Right lung (tissue), 5 donors: ENCODE results near the gene IP6K3. TPM values are rescaled to one million over a fixed set of nuclear protein-coding genes. Genes with fewer than 3 reads are reported as not detected.

Source experiments
- DNase-seq, 2 donors: peaks; one replicate each; pipeline ENCODE4 v3.0.0-alpha.2; 2013
- polyA plus RNA-seq, 5 donors: library from polyadenylated mRNA; unstranded; fragments of 120-200 nt; gene quantifications; one replicate each; pipeline versions ENCODE4 v1.2.1 to v1.2.3, GENCODE V29; 2013; ENCODE audit warnings: inconsistent platforms in 1 of 5, low replicate concordance in 1 of 5; ENCODE audit not compliant: insufficient read length in 5 of 5, insufficient read depth in 1 of 5

The IP6K3 gene
- polyA plus RNA-seq, 5 donors = 2.4 to 5.5 (median 3.6) TPM

DNA sequence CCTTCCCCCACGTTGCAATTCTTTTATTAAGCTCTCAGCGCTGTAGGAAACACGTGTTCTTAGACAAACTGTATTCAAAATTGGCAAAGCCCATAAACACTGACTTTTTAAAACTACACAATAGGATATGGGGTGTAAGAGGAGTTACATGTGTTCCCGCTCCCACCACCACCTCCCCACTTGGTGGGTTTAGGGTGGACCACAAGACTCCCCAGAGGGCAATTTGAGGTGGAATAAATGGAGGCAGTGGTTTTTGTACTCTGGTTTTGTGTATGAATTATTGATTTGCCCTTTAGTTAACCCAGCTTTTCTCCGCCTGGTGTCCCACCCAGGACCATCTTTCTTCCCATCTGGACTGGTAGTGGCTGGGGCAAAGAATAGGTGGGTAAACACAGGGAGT is 38.9 kb downstream of the IP6K3 start:
- no peak for DNase-seq

DNA sequence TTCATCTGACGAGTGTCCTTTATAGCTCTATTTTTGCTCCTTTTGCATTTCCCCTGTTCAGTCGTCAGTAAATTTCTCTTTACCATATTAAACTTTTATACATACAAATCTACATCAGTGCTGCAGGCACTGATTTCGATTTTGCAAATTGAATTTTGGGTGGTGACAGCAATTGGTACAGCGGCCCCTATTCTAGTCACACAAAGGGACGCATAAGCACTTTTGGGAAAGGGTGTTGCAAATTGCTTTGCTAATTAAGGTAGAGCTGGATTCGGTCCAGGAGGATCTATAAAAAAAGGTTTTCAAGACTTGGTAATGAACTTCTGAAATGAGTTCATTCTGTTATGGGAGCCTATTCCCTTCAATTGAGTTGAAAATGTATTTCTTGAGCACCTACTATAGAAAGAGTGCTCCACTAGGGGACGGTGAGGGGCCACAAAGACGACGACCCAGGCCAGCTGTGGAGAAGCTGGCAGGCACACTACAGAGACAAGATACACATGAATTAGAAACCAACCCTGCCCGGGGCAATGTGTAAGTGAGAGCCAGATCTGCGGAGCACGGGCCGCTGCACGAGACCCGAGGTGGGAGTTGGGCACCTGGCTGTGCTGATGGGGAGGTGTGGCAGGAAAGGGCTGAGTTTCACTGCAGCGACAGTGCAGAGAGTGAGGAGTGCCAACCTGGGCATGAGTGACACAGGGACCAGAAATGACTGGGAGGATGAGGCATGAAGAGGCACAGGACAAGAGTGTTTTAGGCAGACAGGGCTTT is 40.6 kb downstream of the IP6K3 start:
- no peak for DNase-seq

DNA sequence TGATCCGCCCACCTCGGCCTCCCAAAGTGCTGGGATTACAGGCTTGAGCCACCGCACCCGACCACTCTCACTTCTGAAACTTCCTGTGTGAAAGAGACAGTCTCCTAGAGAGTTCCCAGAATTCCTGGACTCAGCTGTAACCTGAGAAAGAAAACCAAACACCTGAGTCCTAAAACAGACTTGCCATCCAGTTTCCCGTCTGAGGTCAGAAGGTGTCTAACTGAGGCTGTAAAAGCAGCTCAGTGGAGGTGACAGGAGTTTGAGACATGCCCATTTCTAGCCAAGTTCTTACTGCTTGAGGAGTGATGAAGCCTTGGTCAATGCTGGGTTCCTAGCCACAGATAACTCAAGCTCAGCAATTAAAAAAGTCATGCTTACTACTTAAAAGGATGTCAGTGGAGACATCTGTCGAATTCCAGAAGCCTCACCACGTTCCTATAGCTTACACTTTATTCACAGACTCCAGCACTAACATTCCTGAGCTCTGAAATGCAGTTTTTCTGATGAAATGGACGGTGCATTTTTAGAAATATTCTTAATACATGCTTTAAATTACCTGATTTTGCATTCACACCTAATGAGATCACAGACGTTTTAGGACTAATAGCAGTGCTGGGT is 41.3 kb downstream of the IP6K3 start:
- no peak for DNase-seq

DNA sequence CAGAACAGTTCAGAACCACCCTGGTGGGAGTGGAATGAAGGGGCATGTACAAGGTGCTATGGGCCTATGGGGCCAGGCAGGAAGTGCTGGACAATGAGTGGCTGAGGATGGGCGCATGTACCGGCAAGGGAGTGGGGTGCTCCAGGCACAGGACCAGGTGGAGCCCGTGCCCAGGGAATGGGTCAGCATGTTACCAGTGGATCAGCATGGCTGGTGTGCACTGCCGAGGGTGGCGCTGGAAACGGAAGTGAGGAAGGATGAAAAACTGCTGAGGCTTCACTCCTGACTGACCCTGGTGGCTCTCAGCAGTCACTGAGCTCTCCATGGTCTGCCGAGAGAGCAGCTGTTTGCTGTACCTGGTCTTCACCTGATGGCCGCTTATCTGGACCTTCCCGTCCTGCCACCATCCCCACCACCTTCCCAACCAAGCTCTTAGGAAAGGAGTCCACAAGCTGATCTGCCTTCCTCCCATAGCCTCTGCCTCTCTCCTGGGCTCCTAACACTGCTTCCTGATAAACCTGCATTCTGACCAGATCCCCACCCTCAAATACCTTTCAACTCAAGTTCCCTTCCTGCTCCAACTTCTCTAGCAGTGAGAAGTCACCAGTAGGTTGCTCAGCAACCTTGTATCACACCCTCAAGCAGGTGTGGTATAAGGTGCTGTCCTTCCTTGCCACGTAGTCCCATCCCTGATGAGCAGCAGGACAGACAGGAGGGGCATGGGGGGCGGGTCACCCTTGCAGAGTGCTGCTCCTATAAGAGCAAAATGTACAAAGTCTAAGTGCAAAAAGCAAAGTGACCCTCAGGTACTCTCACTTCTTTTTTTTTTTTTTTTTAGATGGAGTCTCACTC is 42.3 kb downstream of the IP6K3 start:
- no peak for DNase-seq

DNA sequence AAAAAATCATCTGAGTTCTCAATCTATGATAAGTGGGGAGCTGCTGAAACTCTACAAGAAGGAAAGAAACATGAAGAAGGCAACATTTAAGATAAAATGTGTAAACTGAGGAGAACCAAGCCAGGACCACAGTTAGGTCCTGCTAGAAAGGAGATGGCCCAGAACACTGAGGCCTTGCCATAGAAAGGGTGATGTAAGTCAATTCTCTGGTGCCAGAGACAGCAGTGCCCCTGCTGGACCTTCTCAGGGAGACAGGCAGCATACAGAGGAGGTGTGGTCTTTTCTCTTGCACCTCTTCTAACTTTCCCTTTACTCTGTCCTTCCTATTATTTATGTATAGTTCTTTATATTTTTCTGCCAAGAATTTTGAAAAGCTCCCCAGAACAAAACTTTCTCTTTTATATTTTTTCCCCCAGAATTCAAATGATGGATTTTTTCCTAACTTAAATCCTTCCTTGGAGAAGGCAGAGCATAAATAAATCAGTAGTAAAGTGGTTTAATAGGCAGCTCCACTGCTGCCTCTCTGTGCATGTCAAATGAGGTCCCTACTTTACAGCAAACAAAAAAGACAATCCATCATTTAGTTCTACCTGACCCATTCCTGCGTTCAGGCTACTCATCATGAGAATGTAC is 44.2 kb downstream of the IP6K3 start:
- DNase-seq = no peak

DNA sequence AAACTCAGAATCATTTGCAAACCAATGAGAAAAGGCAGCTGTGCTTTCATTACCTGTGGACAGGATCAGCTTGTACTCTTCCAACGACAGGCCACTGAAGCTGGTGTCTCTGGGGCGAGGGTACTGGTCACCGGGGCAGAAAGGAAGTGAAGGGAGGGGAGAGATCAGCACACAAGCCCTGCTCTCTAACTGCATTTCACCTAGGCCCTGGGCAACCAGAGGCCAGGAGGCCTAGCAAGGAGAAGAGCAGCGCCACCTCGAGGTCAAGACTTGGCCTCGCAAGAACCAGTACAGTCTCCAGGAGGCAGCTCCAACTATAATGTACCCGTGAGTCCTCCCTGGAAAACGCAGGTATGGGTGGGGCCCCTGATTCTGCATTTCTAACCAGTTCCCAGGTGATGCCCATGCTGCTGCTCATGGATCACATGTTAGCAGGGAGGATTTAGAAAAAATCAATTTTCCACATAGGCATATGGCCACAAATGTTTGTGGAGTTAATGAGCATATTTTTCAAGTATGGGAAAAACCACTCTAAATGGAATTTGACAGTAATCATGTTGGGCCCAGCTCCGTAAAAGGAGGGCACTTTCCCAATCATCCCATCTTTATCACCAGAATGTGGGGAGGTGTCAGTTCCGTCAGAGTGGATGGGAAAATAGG is 46.2 kb downstream of the IP6K3 start:
- no peak for DNase-seq

DNA sequence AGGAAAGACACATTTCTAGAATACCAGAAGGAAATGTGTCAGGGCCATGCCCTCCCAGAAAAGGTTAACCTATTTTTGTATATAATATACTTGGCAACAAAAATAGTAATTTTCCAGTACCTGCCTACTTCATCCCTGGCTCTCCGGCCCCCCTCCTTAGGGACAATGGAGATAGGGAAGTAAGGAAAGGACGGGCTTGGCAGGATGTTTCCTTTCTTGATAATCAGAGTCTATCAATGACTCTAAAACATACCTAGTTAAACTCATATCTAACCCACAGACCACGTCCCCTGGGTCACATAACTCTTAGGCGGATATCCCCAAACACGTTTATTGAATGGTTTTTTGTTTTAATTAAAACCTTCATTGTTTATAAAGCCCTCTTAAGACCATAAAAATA is 47.0 kb downstream of the IP6K3 start:
- no peak for DNase-seq

DNA sequence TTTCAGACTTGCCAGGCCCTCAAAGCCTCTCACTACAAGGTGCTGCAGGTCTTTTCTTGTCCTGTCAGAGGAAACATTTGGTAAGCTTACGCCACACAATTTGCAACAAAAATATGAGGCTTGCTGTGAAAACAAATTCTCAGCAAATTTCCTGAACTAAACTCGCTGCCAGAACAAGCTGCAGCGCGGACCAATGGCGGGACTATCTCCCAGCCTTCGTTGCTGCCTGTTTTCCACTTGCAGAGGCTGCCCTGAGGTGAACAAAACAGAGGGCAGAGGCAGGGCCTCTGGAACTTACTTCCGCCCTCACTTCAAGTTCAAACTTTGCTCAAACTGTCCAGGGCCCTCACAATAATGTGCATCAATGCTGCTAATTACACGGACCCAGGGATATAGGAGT is 47.6 kb downstream of the IP6K3 start:
- no peak for DNase-seq

DNA sequence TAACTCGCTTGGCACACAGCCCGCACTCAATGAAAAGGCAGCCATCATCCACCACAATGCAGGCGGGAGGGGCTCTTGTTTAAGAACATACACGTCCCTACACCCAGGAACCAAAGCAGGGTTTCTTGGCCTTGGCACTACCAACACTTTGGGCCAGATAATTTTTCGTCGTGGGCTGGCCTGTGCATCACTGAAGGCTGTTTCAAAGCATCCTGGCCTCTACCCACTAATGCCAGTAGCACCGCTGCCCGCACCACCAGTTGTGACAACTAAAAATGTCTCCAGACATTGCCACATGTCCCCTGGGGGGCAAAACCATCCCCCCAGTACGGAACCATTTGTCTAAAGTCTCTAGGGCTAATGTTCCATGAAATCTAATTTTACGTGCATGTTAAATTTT is 48.2 kb downstream of the IP6K3 start:
- DNase-seq = no peak

DNA sequence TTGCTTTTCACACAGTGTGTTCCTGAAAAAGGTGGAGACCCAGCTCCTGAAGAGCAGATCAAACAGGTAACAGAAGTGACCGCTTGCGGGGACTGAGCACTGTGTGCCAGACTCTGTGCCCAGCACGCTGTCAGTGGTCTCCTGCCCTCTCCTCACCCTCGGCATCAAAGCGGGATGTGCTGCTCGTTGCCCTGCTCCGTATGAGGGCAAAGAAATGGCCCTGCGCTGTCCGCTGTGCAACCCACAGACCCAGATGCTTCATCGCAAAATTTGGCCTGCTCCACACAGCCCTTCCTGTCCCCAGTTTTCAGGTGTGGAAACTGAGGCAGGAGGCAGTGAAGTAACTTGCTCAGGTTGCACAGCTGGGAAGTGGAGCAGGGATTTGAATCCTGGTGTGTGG is 48.9 kb downstream of the IP6K3 start:
- DNase-seq = no peak

DNA sequence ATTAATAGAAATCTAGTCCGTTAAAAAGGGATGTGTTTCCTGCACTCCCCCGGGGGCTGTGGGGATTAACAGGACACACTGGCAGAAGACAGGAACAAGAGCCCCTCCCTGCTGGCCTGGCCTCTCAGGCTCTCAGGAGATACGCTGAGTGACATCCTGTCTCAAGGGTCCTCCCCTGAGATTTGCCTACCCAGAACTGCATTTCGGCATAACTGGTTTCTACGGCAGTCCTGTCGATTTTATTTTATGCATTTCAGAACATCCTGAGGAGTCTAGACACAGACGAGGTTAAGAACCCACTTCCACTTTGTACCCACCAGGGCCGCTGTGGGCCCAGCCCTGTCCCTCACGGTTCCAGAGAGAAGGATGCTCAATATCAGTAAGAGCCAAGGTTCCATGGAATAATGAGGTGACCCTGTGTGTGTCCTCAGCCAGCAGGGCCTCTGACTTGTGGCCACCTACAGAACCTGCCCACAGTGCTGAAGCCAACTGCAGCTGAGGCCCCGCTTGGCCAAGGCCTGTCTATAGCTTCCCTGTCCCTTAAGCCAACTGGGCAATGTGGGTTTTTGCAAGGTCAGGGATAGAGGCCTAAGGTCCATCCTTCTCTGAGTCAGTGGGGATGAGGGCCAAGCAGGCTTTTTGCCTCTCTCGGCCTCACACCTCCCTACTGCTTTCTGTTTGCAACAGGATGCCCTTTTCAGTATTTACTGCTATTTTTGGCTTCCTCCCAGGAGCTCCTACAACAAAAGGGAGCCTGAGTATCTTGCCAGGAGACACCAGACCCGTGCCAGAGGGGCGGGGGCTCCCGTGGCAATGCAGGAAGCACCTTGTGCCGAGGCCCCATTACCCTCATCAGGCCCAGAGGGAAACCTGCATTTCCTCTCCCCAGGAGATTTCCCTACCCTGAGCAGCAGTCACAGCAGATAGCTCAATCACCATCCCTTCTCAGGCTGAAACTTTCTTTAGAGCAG is 49.9 kb downstream of the IP6K3 start:
- peak in 1 of 2 donors; percentile 45 for DNase-seq

DNA sequence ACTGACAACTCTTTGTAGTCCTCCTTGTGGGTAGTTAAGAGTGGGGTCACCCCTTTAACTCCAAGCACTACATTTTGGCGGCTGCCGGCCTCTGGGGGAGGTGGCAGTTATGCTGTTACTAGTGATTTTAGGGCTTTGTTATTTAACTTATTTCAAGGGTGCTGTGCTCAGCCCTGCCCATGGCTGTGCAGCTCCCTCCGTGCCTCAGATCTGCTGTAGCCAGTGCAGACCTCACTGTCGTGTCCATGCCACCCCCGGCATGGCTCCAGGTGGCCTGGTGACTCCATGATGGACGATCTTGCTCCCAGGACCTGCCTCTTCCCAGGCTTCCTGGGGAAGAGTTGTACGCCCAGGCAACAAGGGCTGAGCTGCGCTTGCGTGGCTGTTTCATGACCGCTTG is 50.6 kb downstream of the IP6K3 start:
- DNase-seq = no peak

DNA sequence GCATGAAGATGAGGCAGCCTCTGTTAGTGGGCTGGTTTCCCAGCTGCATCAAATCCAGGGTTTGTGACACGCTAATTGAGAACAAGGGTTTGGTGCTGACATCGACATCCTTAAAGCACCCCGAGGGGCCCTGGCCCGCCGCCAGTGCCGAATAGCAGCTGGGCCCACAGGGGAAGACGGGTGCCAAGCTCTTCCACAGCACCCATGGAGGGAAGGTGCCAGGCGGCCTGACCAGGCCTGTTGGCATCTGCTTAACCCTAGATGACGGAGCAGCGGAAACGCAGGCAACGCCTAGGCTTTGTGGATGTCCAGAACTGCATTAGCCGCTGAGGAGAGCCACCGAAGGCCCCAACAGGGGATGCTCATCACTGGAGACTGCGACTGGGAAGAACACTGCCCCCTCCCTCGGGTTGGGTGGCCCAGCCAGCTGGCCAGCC is 51.2 kb downstream of the IP6K3 start:
- DNase-seq = no peak

DNA sequence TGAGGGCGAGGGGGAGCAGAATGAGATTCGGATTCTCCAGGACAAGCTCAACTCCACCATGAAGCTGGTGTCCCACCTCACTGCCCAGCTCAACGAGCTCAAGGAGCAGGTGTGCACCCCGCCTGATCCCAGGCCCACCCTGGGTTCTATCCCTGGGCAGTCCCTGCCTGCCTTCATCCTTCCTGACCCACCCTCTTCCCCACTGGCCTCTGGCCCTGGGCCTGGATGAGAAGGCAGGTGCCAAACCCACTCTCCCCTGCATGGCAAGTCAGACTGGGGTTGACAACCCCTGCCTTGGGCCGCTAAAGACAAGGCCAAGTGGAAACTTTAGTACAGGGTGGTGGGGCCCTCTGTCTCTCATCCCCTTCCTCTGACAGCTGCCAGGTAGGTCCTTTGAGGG is 51.7 kb downstream of the IP6K3 start:
- no peak for DNase-seq

DNA sequence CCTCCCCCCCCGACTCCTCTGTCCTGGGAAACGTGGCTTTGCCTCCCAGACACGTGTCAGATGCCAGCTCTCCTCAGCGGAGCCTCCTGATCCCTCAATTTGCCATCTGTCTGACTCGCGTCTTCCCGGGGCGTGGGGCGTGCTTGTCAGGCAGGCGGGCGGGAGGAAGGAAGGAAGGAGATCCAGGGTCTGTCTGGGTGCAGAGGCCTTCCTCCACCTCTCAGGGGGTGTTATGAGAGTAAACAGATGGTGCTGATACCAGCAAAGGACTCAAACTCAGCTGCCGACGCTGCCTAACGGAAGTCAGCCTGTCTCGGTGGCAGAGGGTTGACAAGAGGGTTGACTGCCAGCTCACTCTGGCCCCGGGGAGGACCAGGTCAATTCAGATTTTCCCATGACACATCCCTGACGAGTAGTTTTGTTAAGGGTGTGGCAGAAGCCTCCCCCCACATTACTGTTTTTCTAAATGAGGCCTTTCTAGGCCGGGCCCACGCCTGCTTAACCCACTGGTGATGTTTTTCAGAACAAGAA is 52.2 kb downstream of the IP6K3 start:
- no peak for DNase-seq

DNA sequence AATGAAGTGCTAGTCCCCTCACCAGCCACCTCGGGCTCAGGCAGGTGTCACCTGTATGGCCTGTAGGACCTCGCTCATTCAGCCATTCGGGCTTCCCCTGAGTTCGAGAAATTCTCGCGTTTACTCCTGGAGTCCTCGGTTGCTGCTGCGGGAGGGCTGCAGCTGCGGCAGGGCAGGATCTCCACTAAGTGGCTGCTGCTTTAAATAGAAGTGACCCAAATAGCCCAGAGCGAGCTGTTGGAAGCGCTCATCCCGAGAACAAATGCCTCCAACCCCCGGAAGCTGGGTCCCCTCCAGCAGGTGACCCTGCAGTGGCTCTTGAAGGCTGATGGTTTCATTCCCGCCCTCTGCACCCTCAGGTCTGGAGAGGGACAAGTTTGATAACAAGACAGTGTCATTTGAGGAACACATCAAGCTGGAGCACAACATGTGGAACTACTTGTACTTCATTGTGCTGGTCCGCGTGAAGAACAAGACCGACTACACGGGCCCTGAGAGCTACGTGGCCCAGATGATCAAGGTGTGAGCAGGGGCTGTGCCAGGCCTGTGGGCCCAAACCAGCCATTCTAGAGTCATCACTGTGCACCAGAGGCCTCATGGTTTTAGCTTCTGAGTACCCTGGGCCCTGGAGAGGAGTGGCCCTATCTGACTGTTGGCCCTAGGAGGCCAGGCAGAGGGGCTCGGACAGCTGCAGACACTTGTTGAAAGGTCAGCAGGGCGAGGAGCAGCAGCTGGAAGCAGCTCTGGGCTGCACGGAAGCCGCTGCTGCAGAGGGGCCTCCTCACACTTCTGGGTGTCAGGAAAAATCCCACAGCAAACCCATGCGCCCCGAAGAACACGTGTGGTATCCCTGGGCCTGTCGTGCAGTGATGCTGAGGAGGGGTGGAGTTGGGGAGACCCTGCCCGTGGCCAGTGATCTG is 53.3 kb downstream of the IP6K3 start:
- no peak for DNase-seq

DNA sequence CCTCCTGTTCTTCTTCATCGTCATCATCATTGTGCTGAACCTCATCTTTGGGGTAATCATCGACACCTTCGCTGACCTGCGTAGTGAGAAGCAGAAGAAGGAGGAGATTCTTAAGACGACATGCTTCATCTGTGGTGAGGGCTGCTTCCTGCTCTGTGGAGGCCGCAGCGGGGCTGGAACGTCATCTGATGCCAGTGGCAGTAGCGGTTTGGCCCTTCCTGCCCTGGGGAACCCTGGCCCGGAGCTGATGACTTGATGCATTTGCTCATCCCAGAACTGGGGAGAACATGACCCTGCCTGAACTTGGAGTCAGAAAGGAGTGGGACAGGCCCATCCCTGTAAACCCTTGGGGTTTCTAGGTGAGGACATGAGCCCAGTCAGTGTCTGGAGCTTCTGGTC is 53.9 kb downstream of the IP6K3 start:
- DNase-seq = no peak

DNA sequence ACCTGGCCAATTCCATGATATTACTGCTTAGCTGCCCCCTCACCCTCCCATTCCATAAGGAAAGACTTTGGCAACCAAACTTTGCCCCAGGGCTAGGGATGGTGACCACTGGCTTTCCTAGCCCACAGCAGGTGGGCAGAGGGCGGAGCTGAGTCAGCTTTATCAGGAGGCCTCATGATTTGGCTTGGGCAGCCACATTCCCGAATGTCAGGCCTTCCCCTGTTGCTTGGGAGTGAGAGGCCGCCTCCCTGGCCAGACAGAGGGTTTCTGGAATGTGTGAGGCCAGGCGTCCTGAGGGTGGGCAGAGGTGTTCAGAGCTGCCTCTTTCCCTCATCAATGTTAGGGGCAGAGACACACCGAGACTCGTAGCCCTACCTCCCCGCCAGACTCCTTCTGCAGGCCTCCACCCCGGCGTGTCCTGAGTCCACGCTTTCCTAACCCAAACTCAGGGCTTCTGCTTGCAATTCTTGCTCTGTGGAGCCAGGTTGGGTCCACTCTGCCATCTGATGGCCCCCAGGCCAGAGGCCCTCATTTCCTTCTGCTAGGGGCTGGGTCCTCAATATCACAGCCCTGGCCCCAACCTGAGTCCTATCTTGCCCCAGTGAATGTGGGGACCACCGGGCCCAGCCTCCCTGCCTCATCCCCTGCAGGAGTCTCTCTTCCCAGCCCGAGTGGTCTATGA is 54.5 kb downstream of the IP6K3 start:
- no peak for DNase-seq
